ENCODE results near the gene LRP1.

Gene LRP1

GRCh38 chr12:57165741-57166140 is 37.5 kb downstream of the LRP1 start:
- no peaks in the 10 kb centered on the region for H4K20me1 ChIP-seq (ENCODE audit: control insufficient read depth, insufficient read depth, low read depth, low read length)
- H3K4me3 ChIP-seq (ENCODE audit: low read length) = no peak overlapping the region
- no peaks in the 10 kb centered on the region for H3K36me3 ChIP-seq (ENCODE audit: control insufficient read depth, low read length)
- no peaks in the 10 kb centered on the region for H3K79me2 ChIP-seq (ENCODE audit: control insufficient read depth, low read length)
- H3K27me3 ChIP-seq (ENCODE audit: control insufficient read depth, low read length) = no peaks in the 10 kb centered on the region
- TF ChIP-seq EZH2phosphoT487 (IDR thresholded peaks at IDR 0.05; ENCODE audit: borderline replicate concordance, low read length) (no peak), CTCF (IDR thresholded peaks at IDR 0.05; ENCODE audit: low read depth, low read length, poor library complexity, severe bottlenecking) (no peak)
- H3K4me1 ChIP-seq (ENCODE audit: control insufficient read depth, low read length) = peaks cover 33% of the 10 kb centered on the region
- H3K9me2 ChIP-seq (replicated peaks; ENCODE audit: control insufficient read depth, low read length) = no peaks in the 10 kb centered on the region
- H3K9me3 ChIP-seq (ENCODE audit: control insufficient read depth, insufficient read depth, low read length) = no peaks in the 10 kb centered on the region
- no peak overlapping the region for H3K4me2 ChIP-seq (ENCODE audit: low read length)
- H3F3A ChIP-seq (ENCODE audit: control insufficient read depth, insufficient read depth) = no peaks in the 10 kb centered on the region
- H3K27ac ChIP-seq (ENCODE audit: low read depth, low read length) = no peak overlapping the region

- H4K20me1 ChIP-seq (ENCODE audit: control insufficient read depth, insufficient read depth, low read depth, low read length) = no peaks in the 10 kb centered on the region
- no peak overlapping the region for H3K4me3 ChIP-seq (ENCODE audit: low read length)
- TF ChIP-seq EZH2phosphoT487 (IDR thresholded peaks at IDR 0.05; ENCODE audit: borderline replicate concordance, low read length) (no peak), CTCF (IDR thresholded peaks at IDR 0.05; ENCODE audit: low read depth, low read length, poor library complexity, severe bottlenecking) (no peak)
- no peak overlapping the region for H3K27ac ChIP-seq (ENCODE audit: low read depth, low read length)
- H3K9me3 ChIP-seq (ENCODE audit: control insufficient read depth, insufficient read depth, low read length) = no peaks in the 10 kb centered on the region
- no peaks in the 10 kb centered on the region for H3K36me3 ChIP-seq (ENCODE audit: control insufficient read depth, low read length)
- peaks cover 33% of the 10 kb centered on the region for H3K4me1 ChIP-seq (ENCODE audit: control insufficient read depth, low read length)
- no peaks in the 10 kb centered on the region for H3K27me3 ChIP-seq (ENCODE audit: control insufficient read depth, low read length)
- H3K4me2 ChIP-seq (ENCODE audit: low read length) = no peak overlapping the region
- H3K9me2 ChIP-seq (replicated peaks; ENCODE audit: control insufficient read depth, low read length) = no peaks in the 10 kb centered on the region
- no peaks in the 10 kb centered on the region for H3F3A ChIP-seq (ENCODE audit: control insufficient read depth, insufficient read depth)
- no peaks in the 10 kb centered on the region for H3K79me2 ChIP-seq (ENCODE audit: control insufficient read depth, low read length)
Observed at GRCh38 chr12:57166971-57167371, 38.7 kb downstream of the LRP1 start.

GRCh38 chr12:57168058-57168457 is 39.8 kb downstream of the LRP1 start:
- H3K9me3 ChIP-seq (ENCODE audit: control insufficient read depth, insufficient read depth, low read length) = no peaks in the 10 kb centered on the region
- H3K9me2 ChIP-seq (replicated peaks; ENCODE audit: control insufficient read depth, low read length) = no peaks in the 10 kb centered on the region
- peaks cover 23% of the 10 kb centered on the region for H3K4me1 ChIP-seq (ENCODE audit: control insufficient read depth, low read length)
- no peaks in the 10 kb centered on the region for H4K20me1 ChIP-seq (ENCODE audit: control insufficient read depth, insufficient read depth, low read depth, low read length)
- no peaks in the 10 kb centered on the region for H3K36me3 ChIP-seq (ENCODE audit: control insufficient read depth, low read length)
- H3K27me3 ChIP-seq (ENCODE audit: control insufficient read depth, low read length) = no peaks in the 10 kb centered on the region
- no peak overlapping the region for H3K4me3 ChIP-seq (ENCODE audit: low read length)
- no peak overlapping the region for H3K27ac ChIP-seq (ENCODE audit: low read depth, low read length)
- peak overlapping the region; percentile 48; the same call in 1 of the 2 replicates for H3K4me2 ChIP-seq (ENCODE audit: low read length)
- no peaks in the 10 kb centered on the region for H3K79me2 ChIP-seq (ENCODE audit: control insufficient read depth, low read length)
- TF ChIP-seq CTCF (IDR thresholded peaks at IDR 0.05; ENCODE audit: low read depth, low read length, poor library complexity, severe bottlenecking) (no peak), EZH2phosphoT487 (IDR thresholded peaks at IDR 0.05; ENCODE audit: borderline replicate concordance, low read length) (no peak)
- H3F3A ChIP-seq (ENCODE audit: control insufficient read depth, insufficient read depth) = no peaks in the 10 kb centered on the region

All from DOHH2 (cell line).